H7 (cell line): ENCODE data around the gene SLC36A1. TPM values are rescaled to one million over a fixed set of nuclear protein-coding genes. Genes with fewer than 3 reads are reported as not detected.
A peak's percentile ranks its signal among the peaks of the same experiment; 100 is the strongest.

ENCODE experiments used
- DNase-seq: peaks from one replicate; pipeline ENCODE4 v3.0.0; 2012
- H3K27me3 ChIP-seq: 2 replicates; pipeline ENCODE4 v1.6.0; 2011; ENCODE audit warnings: mild to moderate bottlenecking, low read length; ENCODE audit not compliant: control insufficient read depth, insufficient read depth
- H3K36me3 ChIP-seq: replicated peaks from 2 replicates; pipeline ENCODE4 v1.5.1; 2011; ENCODE audit warnings: low read length; ENCODE audit not compliant: control insufficient read depth, insufficient read depth
- H3K4me3 ChIP-seq: 2 replicates; pipeline ENCODE4 v1.5.1; 2011; ENCODE audit warnings: low read depth, mild to moderate bottlenecking, control low read depth, low read length, moderate library complexity; ENCODE audit not compliant: insufficient read depth
- total RNA-seq: library from RNA; depleted of rRNA; stranded (reverse); fragments of >200 nt; shearing (Covaris generic); gene quantifications from 2 replicates; pipeline ENCODE4 v1.2.3, GENCODE V29; 2014

SLC36A1 gene
- total RNA-seq, 1 experiment from 2014 or later = 7.1 TPM

- H3K4me3 ChIP-seq = no peak overlapping the region
- H3K36me3 ChIP-seq = no peaks in the 10 kb centered on the region; the same call in none of the 2 replicates
- no peaks in the 10 kb centered on the region for H3K27me3 ChIP-seq
- no peak for DNase-seq
Observed at GRCh38 chr5:151464101-151464500, 16.7 kb downstream of the SLC36A1 start.

GRCh38 chr5:151465476-151465875 lies 18.1 kb downstream of the SLC36A1 start:
- DNase-seq = no peak
- Histone ChIP-seq H3K36me3 (no peaks in the 10 kb centered on the region; the same call in none of the 2 replicates), H3K27me3 (no peaks in the 10 kb centered on the region), H3K4me3 (no peak overlapping the region)

DNA sequence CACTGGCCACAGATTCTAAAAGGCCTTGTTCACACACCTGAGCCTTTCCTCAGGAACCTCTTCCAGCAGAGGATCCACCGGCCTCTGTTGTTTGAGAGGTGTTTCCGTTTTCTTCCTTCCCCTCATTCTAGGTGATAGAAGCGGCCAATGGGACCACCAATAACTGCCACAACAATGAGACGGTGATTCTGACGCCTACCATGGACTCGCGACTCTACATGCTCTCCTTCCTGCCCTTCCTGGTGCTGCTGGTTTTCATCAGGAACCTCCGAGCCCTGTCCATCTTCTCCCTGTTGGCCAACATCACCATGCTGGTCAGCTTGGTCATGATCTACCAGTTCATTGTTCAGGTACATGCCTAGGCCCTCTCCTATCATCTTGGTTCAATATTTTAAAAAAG lies 20.2 kb downstream of the SLC36A1 start:
- no peaks in the 10 kb centered on the region; the same call in none of the 2 replicates for H3K36me3 ChIP-seq
- no peaks in the 10 kb centered on the region for H3K27me3 ChIP-seq
- no peak overlapping the region for H3K4me3 ChIP-seq
- DNase-seq = no peak

GRCh38 chr5:151469386-151469785 lies 22.0 kb downstream of the SLC36A1 start:
- Histone ChIP-seq H3K4me3 (no peak overlapping the region), H3K36me3 (no peaks in the 10 kb centered on the region; the same call in none of the 2 replicates), H3K27me3 (no peaks in the 10 kb centered on the region)
- DNase-seq = no peak

DNA sequence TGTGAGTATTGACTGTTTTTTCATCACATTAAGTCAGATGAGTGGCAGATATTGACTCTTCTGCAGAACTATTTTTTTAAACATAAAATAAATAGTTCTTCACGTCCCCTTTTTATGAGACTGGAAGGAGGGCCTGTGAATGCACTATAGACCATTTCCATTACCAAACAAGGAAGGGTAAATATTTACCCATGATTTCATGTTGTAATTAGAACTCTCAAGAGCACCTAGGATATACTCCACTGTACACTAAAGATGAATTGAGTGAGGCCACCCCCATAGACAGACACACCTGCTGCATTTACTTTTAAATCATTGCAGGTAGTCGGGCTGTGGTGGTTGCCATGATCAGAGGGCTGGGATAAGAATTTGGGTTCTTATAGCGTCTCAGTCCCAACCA lies 22.6 kb downstream of the SLC36A1 start:
- Histone ChIP-seq H3K27me3 (no peaks in the 10 kb centered on the region), H3K4me3 (no peak overlapping the region), H3K36me3 (no peaks in the 10 kb centered on the region; the same call in none of the 2 replicates)
- no peak for DNase-seq

DNA sequence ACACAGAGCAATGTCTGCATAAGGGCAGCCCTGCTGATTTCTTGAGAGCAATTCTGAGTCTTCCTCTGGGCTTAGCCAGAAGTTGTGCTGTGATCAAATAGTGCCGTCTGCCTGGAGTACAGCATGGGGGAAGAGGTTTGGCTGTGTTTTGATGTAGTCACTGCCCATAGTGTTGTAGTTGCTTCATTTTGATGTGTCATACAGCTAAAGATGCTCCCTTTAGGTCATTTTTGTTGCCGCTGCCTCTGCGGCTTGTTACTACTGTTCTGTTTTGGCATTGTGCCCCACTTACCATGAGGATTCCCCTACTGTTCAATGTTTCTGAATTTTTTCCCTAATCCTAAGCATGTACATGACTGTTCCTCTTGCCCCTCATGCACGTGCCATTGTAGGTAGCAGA lies 23.0 kb downstream of the SLC36A1 start:
- DNase-seq = no peak

DNA sequence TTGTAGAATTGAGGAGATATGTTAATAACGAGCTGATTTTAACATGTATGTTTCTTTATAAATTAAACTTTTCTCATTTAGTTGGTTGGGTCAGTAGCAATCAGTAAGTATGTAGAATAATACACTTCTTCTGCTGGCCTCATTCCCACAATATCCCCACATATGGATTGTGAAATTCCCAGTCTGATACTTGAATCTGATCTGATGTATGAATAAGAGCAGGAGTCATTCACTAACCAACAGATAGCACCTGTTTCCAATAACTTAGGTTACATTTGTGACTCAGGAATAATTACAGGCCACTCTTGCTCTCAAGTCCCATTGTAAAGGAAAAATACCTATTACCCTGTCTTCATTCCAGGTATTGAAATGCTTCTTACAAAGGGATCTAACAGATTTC lies 23.9 kb downstream of the SLC36A1 start:
- Histone ChIP-seq H3K4me3 (no peak overlapping the region), H3K36me3 (no peaks in the 10 kb centered on the region; the same call in 1 of the 2 replicates), H3K27me3 (no peaks in the 10 kb centered on the region)
- no peak for DNase-seq

More for the DNA sequence above, 23.0 kb downstream of the SLC36A1 start:
- H3K36me3 ChIP-seq = no peaks in the 10 kb centered on the region; the same call in 1 of the 2 replicates
- H3K4me3 ChIP-seq = no peak overlapping the region
- H3K27me3 ChIP-seq = no peaks in the 10 kb centered on the region

- H3K36me3 ChIP-seq = peaks cover 2% of the 10 kb centered on the region
- DNase-seq = no peak
- H3K27me3 ChIP-seq = no peaks in the 10 kb centered on the region
- no peak overlapping the region for H3K4me3 ChIP-seq
Observed at GRCh38 chr5:151474799-151475198, 27.4 kb downstream of the SLC36A1 start.

DNA sequence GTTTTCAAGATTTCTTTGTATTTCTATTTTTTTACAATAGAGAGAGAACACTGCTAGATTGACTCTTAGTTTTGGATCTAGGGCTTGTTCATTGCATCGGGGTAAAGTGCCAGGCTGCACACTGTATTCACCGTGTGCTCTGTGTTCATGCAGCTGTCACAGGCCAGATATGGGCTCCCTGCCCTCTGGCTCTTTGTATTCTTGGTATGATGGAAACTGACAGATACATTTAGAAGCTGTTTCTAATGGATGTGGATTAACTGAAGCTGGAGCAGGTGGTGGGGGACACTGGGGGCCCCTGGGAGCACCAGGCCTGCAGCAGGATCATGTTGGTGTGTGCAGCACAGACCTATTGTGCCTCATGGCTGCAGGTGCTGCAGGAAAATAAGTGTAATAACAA lies 28.0 kb downstream of the SLC36A1 start:
- DNase-seq = no peak
- H3K27me3 ChIP-seq = no peaks in the 10 kb centered on the region
- no peak overlapping the region for H3K4me3 ChIP-seq
- peaks cover 2% of the 10 kb centered on the region for H3K36me3 ChIP-seq

- Histone ChIP-seq H3K4me3 (no peak overlapping the region), H3K27me3 (no peaks in the 10 kb centered on the region), H3K36me3 (peaks cover 2% of the 10 kb centered on the region)
- DNase-seq = no peak
Observed at GRCh38 chr5:151476016-151476415, 28.6 kb downstream of the SLC36A1 start.

GRCh38 chr5:151477101-151477500 lies 29.7 kb downstream of the SLC36A1 start:
- DNase-seq = no peak
- Histone ChIP-seq H3K36me3 (peaks cover 2% of the 10 kb centered on the region), H3K4me3 (no peak overlapping the region), H3K27me3 (no peaks in the 10 kb centered on the region)

GRCh38 chr5:151480384-151481293 lies 33.2 kb downstream of the SLC36A1 start:
- Histone ChIP-seq H3K4me3 (no peak overlapping the region), H3K36me3 (peaks cover 2% of the 10 kb centered on the region), H3K27me3 (no peaks in the 10 kb centered on the region)
- no peak for DNase-seq

- H3K27me3 ChIP-seq = no peaks in the 10 kb centered on the region
- DNase-seq = peak; percentile 37
- H3K36me3 ChIP-seq = no peaks in the 10 kb centered on the region; the same call in 1 of the 2 replicates
- H3K4me3 ChIP-seq = no peak overlapping the region
Observed at GRCh38 chr5:151483176-151483575, 35.8 kb downstream of the SLC36A1 start.

GRCh38 chr5:151483647-151484046 lies 36.2 kb downstream of the SLC36A1 start:
- H3K36me3 ChIP-seq = no peaks in the 10 kb centered on the region; the same call in 1 of the 2 replicates
- H3K27me3 ChIP-seq = no peaks in the 10 kb centered on the region
- no peak for DNase-seq
- no peak overlapping the region for H3K4me3 ChIP-seq

DNA sequence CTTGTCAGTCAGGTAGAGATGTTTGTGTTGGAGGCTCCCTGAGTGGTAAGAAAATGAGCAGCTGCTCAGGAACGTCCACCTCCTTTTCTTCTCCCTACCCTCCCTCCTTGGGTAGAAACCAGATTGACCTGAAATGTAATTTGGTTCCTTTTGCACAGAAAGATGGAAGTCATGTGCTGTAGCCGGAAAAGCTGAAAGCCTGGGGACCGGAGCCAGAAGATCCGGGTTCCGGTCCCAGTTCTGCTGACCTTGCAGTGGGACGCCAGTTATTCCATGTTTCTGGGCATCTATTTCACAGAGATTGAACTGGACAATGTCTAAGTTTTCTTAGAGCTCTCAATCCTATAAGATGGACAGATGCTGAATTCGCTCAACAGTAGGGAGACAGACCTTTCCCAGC lies 40.1 kb downstream of the SLC36A1 start:
- no peak for DNase-seq
- Histone ChIP-seq H3K4me3 (no peak overlapping the region), H3K36me3 (no peaks in the 10 kb centered on the region; the same call in 1 of the 2 replicates), H3K27me3 (no peaks in the 10 kb centered on the region)
